GM18951 (cell line): ENCODE data around the gene HCAR2.
"Not testable (repeated sequence)": the region's sequence is repeated elsewhere in the genome, so short reads cannot be mapped to it uniquely, and the experiment has no call there.

Source experiments
- POLR2A ChIP-seq: IDR thresholded peaks from 4 replicates; pipeline ENCODE4 v1.6.1; 2011; ENCODE audit warnings: mild to moderate bottlenecking; ENCODE audit not compliant: insufficient read length, insufficient read depth; ENCODE audit errors: extremely low read depth
- in situ Hi-C: fragments of 300-500 bp; cut with MboI; formaldehyde crosslinking; loops from one replicate; pipeline ENCODE4 v1.12.0; 2022; ENCODE audit warnings: low sequenced_read_pairs, mixed read lengths, inconsistent platforms; ENCODE audit not compliant: unreplicated experiment

The HCAR2 gene

GRCh38 chr12:122691566-122691965, 11.6 kb downstream of the HCAR2 start:
- in situ Hi-C loops, result no loop called here
- TF ChIP-seq POLR2A, result no peak

GRCh38 chr12:122688291-122688690, 14.9 kb downstream of the HCAR2 start:
- in situ Hi-C loops, result no loop called here
- TF ChIP-seq POLR2A, result no peak

- in situ Hi-C loops, result no loop called here
- no peak for TF ChIP-seq POLR2A
Observed at GRCh38 chr12:122687086-122687485, 16.1 kb downstream of the HCAR2 start.

GRCh38 chr12:122686538-122686937, 16.6 kb downstream of the HCAR2 start:
- in situ Hi-C loops, result no loop called here
- TF ChIP-seq POLR2A, result no peak

- in situ Hi-C loops, result no loop called here
- TF ChIP-seq POLR2A, result no peak
Observed at GRCh38 chr12:122684297-122684813, 18.8 kb downstream of the HCAR2 start.

GRCh38 chr12:122681814-122682213, 21.3 kb downstream of the HCAR2 start:
- in situ Hi-C loops, result no loop called here
- TF ChIP-seq POLR2A, result no peak

GRCh38 chr12:122680989-122681388, 22.2 kb downstream of the HCAR2 start:
- in situ Hi-C loops, result not testable (repeated sequence)

GRCh38 chr12:122676781-122677180, 26.4 kb downstream of the HCAR2 start:
- in situ Hi-C loops, result not testable (repeated sequence)

- in situ Hi-C loops, result not testable (repeated sequence)
Observed at GRCh38 chr12:122676015-122676414, 27.1 kb downstream of the HCAR2 start.

- no peak for TF ChIP-seq POLR2A
- in situ Hi-C loops, result no loop called here
Observed at GRCh38 chr12:122672515-122672914, 30.6 kb downstream of the HCAR2 start.

GRCh38 chr12:122669397-122670070, 33.6 kb downstream of the HCAR2 start:
- no peak for TF ChIP-seq POLR2A
- in situ Hi-C loops, result no loop called here

- no peak for TF ChIP-seq POLR2A
- in situ Hi-C loops, result no loop called here
Observed at GRCh38 chr12:122668268-122668667, 34.9 kb downstream of the HCAR2 start.

GRCh38 chr12:122665759-122666158, 37.4 kb downstream of the HCAR2 start:
- no peak for TF ChIP-seq POLR2A
- in situ Hi-C loops, result no loop called here

GRCh38 chr12:122665349-122665748, 37.8 kb downstream of the HCAR2 start:
- TF ChIP-seq POLR2A, result no peak

GRCh38 chr12:122661938-122662337, 41.2 kb downstream of the HCAR2 start:
- no peak for TF ChIP-seq POLR2A
- in situ Hi-C loops, result no loop called here

More at GRCh38 chr12:122665349-122665748, 37.8 kb downstream of the HCAR2 start:
- in situ Hi-C loops, result no loop called here
